ENCODE measurements around the gene MARK2. TPM values are rescaled to one million over a fixed set of nuclear protein-coding genes. Genes with fewer than 3 reads are reported as not detected.
A peak's percentile ranks its signal among the peaks of the same experiment; 100 is the strongest.

Gene MARK2
- total RNA-seq, 2 donors from 2014 or later = 39.7 to 39.8 TPM

DNA sequence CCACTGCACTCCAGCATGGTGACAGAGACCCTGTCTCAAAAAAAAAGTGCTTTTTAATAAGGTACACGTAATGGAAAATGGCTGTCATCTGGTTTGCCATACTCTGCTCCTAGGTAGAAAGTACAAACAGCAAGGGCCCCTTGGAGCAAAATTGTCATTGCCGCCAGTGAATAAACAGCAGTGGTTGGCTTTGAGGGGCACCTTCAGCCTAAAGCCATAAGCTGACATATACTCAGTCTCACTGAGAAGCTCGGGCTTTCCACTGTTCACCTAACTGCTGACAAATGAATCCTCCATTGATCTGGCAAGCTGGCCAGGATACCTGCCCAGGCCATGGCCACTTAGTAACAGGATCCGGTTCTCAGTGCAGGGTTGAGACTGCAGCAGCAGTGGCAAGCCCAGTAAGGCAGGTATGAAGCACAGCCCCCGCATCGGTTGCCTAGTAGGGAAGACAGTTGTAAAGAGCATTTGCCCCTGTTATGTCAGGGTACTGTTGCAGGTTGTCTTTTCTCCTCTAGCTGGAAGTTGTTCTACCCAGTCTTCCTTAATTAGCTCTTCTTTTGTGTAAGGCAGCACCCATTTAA, 38.8 kb downstream of the MARK2 start:
- Mint-ChIP-seq H3K9me3 (no peaks in the 10 kb centered on the region), H3K36me3 (ENCODE audit: low read depth) (peaks cover 12% of the 10 kb centered on the region), H3K27me3 (ENCODE audit: insufficient read depth) (no peaks in the 10 kb centered on the region), H3K4me3 (no peak overlapping the region), H3K4me1 (peaks cover 35% of the 10 kb centered on the region), H3K27ac (peak overlapping the region; percentile 3)
- Histone ChIP-seq H3K27me3 (ENCODE audit: control insufficient read depth, insufficient read depth, low read length, poor library complexity, severe bottlenecking) (no peaks in the 10 kb centered on the region), H3K27ac (ENCODE audit: low read depth, low read length) (no peak overlapping the region), H3K9ac (ENCODE audit: extremely low read depth, low read length, poor library complexity, severe bottlenecking) (no peak overlapping the region), H3K4me3 (ENCODE audit: low read length) (no peak overlapping the region), H3K4me1 (ENCODE audit: control insufficient read depth, insufficient read depth, low read length) (no peaks in the 10 kb centered on the region), H3K36me3 (ENCODE audit: control insufficient read depth, insufficient read depth, low read length) (no peaks in the 10 kb centered on the region), H3K9me3 (ENCODE audit: control insufficient read depth, low read length) (no peaks in the 10 kb centered on the region)
- TF ChIP-seq CTCF (conservative IDR thresholded peaks at IDR 0.05) = no peak
- DNase-seq = no peak
- 94 to 95% methylated on average over 4 to 6 of the region's 6 CpGs for WGBS, 2 experiments (ENCODE audit: insufficient coverage in 1 of 2, insufficient read length in 1 of 2)

GRCh38 chr11:63879598-63880402, 40.9 kb downstream of the MARK2 start:
- Mint-ChIP-seq H3K9me3 (no peaks in the 10 kb centered on the region), H3K27ac (no peak overlapping the region), H3K4me1 (peaks cover 39% of the 10 kb centered on the region), H3K27me3 (ENCODE audit: insufficient read depth) (no peaks in the 10 kb centered on the region), H3K4me3 (no peak overlapping the region), H3K36me3 (ENCODE audit: low read depth) (peaks cover 16% of the 10 kb centered on the region)
- no peak for DNase-seq
- Histone ChIP-seq H3K4me1 (ENCODE audit: control insufficient read depth, insufficient read depth, low read length) (peaks cover 8% of the 10 kb centered on the region), H3K4me3 (ENCODE audit: low read length) (no peak overlapping the region), H3K9ac (ENCODE audit: extremely low read depth, low read length, poor library complexity, severe bottlenecking) (no peak overlapping the region), H3K27ac (ENCODE audit: low read depth, low read length) (peak overlapping the region; percentile 59), H3K9me3 (ENCODE audit: control insufficient read depth, low read length) (no peaks in the 10 kb centered on the region), H3K27me3 (ENCODE audit: control insufficient read depth, insufficient read depth, low read length, poor library complexity, severe bottlenecking) (no peaks in the 10 kb centered on the region), H3K36me3 (ENCODE audit: control insufficient read depth, insufficient read depth, low read length) (no peaks in the 10 kb centered on the region)
- WGBS, 2 experiments (ENCODE audit: insufficient coverage in 1 of 2, insufficient read length in 1 of 2) = 33 to 52% methylated on average over 1 to 2 of the region's 2 CpGs
- TF ChIP-seq CTCF (conservative IDR thresholded peaks at IDR 0.05) = no peak

GRCh38 chr11:63880403-63880790, 41.5 kb downstream of the MARK2 start:
- Histone ChIP-seq H3K9ac (ENCODE audit: extremely low read depth, low read length, poor library complexity, severe bottlenecking) (no peak overlapping the region), H3K27ac (ENCODE audit: low read depth, low read length) (peak overlapping the region; percentile 59), H3K4me3 (ENCODE audit: low read length) (no peak overlapping the region), H3K36me3 (ENCODE audit: control insufficient read depth, insufficient read depth, low read length) (no peaks in the 10 kb centered on the region), H3K27me3 (ENCODE audit: control insufficient read depth, insufficient read depth, low read length, poor library complexity, severe bottlenecking) (no peaks in the 10 kb centered on the region), H3K9me3 (ENCODE audit: control insufficient read depth, low read length) (no peaks in the 10 kb centered on the region), H3K4me1 (ENCODE audit: control insufficient read depth, insufficient read depth, low read length) (peaks cover 8% of the 10 kb centered on the region)
- peak overlapping the region; percentile 30 for H3K27ac Mint-ChIP-seq
- H3K4me3 Mint-ChIP-seq = no peak overlapping the region
- TF ChIP-seq CTCF (conservative IDR thresholded peaks at IDR 0.05) = no peak
- no peaks in the 10 kb centered on the region for H3K9me3 Mint-ChIP-seq
- peaks cover 38% of the 10 kb centered on the region for H3K4me1 Mint-ChIP-seq
- DNase-seq = no peak
- H3K36me3 Mint-ChIP-seq (ENCODE audit: low read depth) = peaks cover 16% of the 10 kb centered on the region
- H3K27me3 Mint-ChIP-seq (ENCODE audit: insufficient read depth) = no peaks in the 10 kb centered on the region
- 53 to 56% methylated on average over 3 of the region's 3 CpGs for WGBS, 2 experiments (ENCODE audit: insufficient coverage in 1 of 2, insufficient read length in 1 of 2)

Data from endodermal cell (in vitro differentiated cells).